Measurements from ENCODE around the gene NOL4L.

Gene NOL4L

GRCh38 chr20:32444474-32445220 lies 140.5 kb downstream of the NOL4L start:
- DNase-seq (ENCODE audit: low read depth) = no peak

DNA sequence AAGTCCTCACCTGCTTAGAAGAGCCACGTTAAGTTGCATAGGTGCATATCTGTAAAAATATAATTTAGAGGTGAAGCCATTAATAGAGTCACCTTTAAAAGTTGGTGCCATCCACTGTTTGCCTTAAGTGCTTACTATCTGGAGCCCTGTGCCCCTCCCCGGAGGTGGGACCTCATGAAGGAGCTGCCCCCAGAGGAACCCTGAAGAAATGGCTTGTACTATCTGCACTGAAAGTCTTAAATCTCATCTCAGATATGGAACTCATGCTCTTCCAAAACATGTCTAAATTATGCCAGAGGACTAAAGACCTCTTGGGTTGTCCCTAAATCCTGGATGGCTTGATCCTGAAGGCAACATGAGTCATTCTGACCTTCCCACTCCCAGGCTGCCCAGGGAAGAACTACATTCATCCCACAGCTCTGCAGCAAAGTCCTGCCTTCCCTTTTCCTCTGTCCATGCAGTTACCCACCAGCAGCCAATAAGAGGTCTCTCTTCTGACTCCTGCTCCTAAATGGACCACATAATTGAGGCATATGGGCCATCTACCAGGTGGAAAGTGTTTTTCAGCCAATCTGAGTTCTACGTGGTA lies 141.7 kb downstream of the NOL4L start:
- DNase-seq (ENCODE audit: low read depth) = no peak

DNA sequence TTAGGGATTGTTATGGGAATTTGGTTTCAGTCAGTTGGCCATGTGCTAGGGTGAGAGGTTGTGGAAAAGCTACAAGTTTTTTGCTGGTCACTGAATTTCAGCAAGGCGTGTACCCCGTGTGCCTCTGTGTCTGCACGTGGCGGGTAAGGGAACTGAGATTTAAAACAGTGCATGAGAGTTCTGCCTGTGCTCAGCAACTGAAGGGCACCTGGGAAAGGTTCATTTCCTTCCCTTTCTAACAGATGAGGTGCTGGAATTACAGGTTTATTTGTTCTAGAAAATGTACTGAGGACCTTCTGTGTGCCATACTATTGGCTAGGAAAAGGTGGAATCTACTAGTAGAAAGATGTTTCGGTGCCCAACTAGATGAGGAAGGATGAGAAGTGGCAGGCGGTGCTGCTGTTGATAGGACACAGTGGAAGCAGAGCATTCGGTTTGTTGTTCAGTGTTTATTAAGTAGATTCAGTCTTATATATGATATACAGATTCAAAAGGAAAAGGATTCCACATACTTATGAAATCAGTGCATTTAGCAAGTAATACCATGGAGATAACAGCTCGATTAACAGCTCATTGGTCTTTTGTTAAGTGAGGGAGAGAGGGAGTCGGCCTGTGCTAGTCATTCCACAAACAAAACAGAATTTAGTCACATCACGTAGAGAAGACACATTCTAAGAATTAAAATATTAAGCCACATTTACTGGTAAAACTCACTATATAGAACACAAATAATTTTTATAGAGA lies 142.3 kb downstream of the NOL4L start:
- DNase-seq (ENCODE audit: low read depth) = no peak

DNA sequence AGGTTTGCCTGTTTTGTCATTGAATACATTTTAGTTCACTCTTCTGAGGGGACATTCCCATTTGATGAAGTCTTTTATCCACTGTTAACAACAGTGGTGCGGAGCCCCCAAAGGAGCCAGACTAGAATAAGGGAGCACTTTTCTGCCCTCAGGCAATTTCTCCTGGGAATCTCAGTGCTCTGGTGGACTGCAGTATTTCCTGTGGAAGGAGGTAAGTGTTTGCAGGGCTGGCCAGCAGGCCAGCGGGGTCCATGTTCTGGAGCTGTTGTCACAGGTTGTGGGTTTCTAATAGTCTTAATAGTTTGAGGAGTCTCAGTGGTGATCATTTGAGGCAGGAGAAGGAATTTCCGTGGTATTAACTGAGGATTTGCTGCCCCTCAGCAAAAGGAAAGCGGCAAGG lies 143.5 kb downstream of the NOL4L start:
- no peak for DNase-seq (ENCODE audit: low read depth)

DNA sequence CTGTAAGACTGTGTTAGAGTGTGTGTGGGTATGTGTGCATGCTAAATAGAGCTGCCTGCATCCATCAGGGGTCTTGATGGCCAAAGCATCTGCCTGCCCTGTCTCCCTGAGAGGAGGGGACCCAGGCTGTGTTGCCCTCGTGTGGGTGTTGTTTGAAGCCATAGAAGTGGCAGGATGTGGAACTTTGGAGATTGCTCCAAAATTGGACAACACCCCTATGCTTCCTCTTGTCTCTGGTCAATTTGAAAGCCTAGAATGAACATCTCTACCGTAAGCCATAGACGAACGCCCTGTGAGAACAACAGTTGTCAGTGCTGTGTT lies 144.4 kb downstream of the NOL4L start:
- no peak for DNase-seq (ENCODE audit: low read depth)

DNA sequence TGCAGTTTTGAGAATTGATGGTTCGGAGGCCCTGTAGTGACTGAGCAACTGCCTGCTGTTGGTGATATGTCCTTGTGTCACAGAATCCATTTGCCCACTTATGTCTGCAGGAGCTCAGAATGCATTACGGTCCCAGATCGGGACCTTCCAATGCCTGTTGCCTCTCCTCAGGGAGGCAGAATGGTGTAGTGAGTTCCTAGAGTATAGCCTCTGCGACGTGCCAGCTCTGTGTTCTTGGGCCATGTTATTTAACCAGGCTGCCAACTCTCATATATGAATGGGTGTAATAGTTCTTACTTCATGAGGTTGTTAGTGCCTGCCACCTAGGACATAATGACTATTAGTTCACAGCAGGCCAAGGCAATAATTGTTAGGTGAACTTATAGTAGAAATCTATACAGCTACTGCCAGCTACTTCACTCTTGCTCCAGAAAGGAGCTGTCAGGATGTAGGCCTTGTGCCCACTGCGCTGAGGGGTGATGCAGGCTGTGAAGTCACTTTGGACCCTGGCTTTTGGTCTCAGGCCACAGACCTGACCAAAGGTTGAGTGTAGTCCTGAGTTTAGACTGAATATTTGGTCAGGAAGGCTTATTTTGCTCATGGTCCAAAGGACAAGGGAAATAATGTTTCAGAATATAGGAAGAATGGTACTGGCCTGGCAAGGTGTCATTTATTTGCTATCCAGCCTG lies 144.9 kb downstream of the NOL4L start:
- no peak for DNase-seq (ENCODE audit: low read depth)

- DNase-seq (ENCODE audit: low read depth) = peak; percentile 84
Measured at GRCh38 chr20:32439132-32439829, 145.9 kb downstream of the NOL4L start.

DNA sequence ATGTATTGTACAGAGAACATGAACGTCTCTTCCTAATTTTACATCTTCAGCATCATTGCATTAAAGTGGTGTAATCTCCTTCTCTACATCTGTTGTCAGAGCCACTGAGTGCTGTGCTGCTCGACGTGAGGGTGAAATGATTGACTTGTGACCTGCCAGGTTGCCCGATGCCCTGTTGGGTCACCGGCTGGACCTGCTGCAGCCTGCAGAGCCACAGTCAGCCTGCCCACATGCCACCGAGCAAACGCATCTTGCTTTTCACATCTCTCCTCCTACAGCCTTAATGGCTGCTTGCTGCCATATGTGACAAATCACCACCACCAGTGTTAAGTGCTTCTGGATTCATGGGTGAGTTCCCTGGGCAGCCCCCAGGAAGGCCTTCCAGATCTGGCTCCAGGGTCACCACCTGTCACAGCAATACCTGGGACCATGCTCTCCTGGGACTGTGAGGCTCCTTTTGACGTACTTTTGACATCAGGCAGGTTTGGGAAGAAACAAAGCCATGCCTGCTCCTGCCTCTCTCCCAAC lies 146.7 kb downstream of the NOL4L start:
- DNase-seq (ENCODE audit: low read depth) = no peak

- DNase-seq (ENCODE audit: low read depth) = no peak
Measured at GRCh38 chr20:32437391-32438074, 147.6 kb downstream of the NOL4L start.

DNA sequence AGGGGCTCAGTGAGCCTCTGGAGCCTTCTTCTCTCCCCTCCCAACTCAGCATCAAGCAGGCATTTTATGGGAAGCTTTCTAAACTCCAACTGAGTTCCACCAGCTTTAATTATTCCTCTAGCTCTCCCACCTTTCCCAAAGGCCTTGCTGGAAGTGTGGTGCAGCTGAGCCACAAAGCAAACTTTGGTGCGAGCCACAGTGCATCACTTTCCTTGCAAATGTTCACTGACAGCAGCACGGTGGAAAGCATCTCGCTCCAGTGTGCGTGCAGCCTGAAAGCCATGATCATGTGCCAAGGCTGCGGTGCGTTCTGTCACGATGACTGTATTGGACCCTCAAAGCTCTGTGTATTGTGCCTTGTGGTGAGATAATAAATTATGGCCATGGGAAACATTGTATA lies 148.2 kb downstream of the NOL4L start:
- no peak for DNase-seq (ENCODE audit: low read depth)

DNA sequence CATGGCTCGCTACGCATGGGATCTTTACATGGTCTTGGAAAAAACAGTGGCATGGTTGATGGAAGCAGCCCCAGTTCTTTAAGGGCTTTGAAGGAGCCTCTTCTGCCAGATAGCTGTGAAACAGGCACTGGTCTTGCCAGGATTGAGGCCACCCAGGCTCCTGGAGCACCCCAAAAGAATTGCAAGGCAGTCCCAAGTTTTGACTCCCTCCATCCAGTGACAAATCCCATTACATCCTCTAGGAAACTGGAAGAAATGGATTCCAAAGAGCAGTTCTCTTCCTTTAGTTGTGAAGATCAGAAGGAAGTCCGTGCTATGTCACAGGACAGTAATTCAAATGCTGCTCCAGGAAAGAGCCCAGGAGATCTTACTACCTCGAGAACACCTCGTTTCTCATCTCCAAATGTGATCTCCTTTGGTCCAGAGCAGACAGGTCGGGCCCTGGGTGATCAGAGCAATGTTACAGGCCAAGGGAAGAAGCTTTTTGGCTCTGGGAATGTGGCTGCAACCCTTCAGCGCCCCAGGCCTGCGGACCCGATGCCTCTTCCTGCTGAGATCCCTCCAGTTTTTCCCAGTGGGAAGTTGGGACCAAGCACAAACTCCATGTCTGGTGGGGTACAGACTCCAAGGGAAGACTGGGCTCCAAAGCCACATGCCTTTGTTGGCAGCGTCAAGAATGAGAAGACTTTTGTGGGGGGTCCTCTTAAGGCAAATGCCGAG lies 148.8 kb downstream of the NOL4L start:
- DNase-seq (ENCODE audit: low read depth) = no peak

DNA sequence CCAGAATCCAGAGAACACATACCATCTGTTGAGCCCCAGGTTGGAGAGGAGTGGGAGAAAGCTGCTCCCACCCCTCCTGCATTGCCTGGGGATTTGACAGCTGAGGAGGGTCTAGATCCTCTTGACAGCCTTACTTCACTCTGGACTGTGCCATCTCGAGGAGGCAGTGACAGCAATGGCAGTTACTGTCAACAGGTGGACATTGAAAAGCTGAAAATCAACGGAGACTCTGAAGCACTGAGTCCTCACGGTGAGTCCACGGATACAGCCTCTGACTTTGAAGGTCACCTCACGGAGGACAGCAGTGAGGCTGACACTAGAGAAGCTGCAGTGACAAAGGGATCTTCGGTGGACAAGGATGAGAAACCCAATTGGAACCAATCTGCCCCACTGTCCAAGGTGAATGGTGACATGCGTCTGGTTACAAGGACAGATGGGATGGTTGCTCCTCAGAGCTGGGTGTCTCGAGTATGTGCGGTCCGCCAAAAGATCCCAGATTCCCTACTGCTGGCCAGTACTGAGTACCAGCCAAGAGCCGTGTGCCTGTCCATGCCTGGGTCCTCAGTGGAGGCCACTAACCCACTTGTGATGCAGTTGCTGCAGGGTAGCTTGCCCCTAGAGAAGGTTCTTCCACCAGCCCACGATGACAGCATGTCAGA lies 149.6 kb downstream of the NOL4L start:
- no peak for DNase-seq (ENCODE audit: low read depth)

- no peak for DNase-seq (ENCODE audit: low read depth)
Measured at GRCh38 chr20:32434434-32434833, 150.7 kb downstream of the NOL4L start.

DNA sequence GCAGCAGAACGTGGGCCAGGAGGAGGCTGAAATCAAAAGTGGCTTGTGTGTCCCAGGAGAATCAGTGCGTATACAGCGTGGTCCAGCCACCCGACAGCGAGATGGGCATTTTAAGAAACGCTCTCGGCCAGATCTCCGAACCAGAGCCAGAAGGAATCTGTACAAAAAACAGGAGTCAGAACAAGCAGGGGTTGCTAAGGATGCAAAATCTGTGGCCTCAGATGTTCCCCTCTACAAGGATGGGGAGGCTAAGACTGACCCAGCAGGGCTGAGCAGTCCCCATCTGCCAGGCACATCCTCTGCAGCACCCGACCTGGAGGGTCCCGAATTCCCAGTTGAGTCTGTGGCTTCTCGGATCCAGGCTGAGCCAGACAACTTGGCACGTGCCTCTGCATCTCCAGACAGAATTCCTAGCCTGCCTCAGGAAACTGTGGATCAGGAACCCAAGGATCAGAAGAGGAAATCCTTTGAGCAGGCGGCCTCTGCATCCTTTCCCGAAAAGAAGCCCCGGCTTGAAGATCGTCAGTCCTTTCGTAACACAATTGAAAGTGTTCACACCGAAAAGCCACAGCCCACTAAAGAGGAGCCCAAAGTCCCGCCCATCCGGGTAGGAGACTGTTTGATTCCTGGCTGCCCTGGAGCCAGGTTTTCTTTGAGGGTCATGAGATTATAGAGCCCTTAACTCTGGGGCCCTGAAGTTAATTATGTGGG lies 151.7 kb downstream of the NOL4L start:
- no peak for DNase-seq (ENCODE audit: low read depth)

DNA sequence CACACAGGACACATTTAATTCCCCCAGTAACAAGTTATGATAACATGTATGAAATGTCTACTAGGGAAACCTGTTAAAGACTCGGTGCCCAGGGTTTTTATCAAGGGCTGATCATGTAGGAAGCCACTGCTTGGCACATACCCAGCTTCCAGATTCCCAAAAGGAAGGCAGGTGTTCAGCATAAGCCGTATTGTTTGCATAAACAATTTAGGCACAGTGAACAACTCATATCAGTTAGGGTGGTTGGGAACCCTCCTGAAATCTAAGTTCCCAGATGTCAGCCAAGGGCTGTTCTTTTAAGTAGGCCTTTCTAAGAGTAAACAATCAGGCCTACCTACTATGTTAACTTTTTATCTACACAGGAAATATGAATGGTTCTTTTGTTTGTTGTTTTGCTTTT lies 152.9 kb downstream of the NOL4L start:
- DNase-seq (ENCODE audit: low read depth) = no peak

DNA sequence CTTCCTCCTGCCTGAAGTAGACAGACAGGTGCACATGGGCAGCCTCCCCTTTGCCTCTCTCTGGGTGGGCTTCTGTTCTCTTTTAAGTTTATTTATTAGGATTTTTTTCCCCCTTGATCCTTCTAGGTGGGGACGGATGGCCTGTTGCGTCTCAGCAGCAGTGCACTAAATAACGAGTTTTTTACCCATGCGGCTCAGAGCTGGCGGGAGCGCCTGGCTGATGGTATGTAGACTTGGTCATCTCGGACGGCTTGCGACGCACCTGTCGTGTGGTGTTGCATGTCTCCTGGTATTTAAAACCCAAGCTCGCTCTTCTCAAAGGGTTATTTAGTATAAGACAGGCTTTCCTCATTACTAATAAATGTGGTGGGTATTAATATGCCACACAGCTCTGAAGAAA lies 153.7 kb downstream of the NOL4L start:
- no peak for DNase-seq (ENCODE audit: low read depth)

DNA sequence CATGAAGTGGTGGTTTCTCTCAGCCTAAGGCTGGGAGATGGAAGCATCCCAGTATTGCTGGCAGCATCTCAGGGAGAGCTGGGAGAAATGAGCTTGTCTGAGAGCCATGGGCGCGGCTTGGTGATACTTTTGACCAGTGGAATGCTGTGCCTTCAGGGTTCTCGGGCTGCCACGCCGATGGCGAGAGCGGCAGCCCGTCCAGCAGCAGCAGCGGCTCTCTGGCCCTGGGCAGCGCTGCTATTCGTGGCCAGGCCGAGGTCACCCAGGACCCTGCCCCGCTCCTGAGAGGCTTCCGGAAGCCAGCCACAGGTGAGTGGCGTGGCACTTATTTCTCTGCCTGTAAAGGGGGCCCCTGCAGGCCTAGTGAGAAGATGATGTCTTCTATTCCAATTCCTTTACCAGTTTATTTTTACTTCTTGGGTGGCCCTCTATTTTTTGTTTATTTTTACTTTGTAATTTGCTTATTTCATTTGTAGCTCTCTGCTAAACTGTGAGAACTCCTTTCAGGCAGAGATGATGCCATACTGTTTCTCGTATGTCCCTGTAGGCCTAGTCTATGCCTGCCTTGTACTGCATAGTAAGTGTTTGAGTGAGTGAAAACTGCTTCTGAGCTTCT lies 155.3 kb downstream of the NOL4L start:
- no peak for DNase-seq (ENCODE audit: low read depth)

GRCh38 chr20:32429343-32429742 lies 155.8 kb downstream of the NOL4L start:
- DNase-seq (ENCODE audit: low read depth) = no peak

DNA sequence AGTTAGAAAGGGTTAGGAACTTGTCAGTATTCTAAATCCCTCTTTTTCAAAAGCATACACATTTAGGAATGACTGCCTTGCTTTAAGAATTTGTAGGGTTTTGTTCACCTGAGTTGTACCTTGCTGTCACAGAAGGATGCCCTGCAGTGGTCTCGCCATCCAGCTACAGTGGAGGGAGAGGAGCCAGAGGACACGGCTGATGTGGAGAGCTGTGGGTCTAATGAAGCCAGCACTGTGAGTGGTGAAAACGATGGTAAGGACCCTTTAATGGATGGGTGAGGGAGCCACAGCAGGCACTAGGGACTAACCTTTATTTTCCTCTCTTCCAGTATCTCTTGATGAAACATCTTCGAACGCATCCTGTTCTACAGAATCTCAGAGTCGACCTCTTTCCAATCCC lies 157.1 kb downstream of the NOL4L start:
- no peak for DNase-seq (ENCODE audit: low read depth)
